ENCODE measurements around the gene SLC12A9. TPM values are rescaled to one million over a fixed set of nuclear protein-coding genes. Genes with fewer than 3 reads are reported as not detected.

SLC12A9 gene
- total and polyA plus RNA-seq, 2 donors (not counting 1 experiment from before 2014, with no cell fraction given): 80.0 to 80.1 TPM

DNA sequence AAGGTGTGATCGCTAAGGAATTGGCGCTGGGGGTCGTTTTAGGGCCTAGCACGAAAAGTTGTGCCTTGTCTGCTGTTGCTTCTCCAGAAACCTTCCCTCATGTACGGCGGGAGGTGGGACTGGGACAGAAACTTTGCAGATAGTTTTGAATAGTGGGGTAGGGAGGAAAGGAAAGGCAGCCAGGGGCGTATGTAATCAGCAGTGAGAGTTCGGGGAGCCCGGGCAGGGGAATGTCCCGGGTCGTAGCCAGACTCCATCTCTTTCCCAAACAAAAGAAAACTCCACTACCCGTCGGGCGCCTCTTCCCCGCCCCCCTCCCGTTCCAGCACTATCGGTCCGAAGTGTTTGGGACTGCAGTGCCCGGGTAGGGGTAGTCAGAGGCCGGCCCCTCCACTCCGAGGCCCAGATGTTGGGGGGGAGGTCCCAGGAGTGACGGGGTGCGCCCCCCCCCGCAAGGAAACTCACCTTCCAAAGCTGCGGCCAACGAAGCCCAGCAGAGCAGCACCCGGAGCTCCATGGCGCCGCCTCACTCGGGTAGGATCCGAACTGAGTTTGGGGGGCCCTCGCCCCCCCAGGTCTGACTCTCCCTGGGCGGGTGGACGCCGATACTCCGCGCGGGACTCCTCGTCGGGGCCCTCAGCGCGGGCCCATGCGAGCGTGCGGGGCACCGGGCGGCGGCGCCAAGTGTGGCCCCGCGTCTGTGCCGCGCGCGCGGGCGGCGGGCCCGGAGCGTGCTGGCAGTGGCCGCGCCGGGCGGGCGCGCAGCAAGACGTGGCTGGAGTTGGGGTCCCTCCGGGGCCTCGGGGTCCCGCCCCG is 25.8 kb upstream of the SLC12A9 start:
- H3K9me3 ChIP-seq (ENCODE audit: control extremely low read depth in 1 of 3, control insufficient read depth in 2 of 3, insufficient read depth in 1 of 3, low read length in 2 of 3): peaks cover 0 to 4% (median 0%) of the 10 kb centered on the region in 3 donors
- POLR2A ChIA-PET: interaction anchor here (0.6 kb wide), 1 partner anchor 703 kb away, joined by 4 read pairs; no protein-coding TSS in a partner anchor
- peaks cover 20% of the 10 kb centered on the region for H3K4me1 Mint-ChIP-seq
- no peak for TF ChIP-seq EZH2 (IDR thresholded peaks at IDR 0.05; ENCODE audit: borderline replicate concordance, insufficient read depth, low read depth, low read length, poor library complexity, severe bottlenecking)
- TF ChIP-seq, protein P1, sequence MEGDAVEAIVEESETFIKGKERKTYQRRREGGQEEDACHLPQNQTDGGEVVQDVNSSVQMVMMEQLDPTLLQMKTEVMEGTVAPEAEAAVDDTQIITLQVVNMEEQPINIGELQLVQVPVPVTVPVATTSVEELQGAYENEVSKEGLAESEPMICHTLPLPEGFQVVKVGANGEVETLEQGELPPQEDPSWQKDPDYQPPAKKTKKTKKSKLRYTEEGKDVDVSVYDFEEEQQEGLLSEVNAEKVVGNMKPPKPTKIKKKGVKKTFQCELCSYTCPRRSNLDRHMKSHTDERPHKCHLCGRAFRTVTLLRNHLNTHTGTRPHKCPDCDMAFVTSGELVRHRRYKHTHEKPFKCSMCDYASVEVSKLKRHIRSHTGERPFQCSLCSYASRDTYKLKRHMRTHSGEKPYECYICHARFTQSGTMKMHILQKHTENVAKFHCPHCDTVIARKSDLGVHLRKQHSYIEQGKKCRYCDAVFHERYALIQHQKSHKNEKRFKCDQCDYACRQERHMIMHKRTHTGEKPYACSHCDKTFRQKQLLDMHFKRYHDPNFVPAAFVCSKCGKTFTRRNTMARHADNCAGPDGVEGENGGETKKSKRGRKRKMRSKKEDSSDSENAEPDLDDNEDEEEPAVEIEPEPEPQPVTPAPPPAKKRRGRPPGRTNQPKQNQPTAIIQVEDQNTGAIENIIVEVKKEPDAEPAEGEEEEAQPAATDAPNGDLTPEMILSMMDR (IDR thresholded peaks at IDR 0.05): no peak
- H3K27ac ChIP-seq (ENCODE audit: low read length in 2 of 2): no peak overlapping the region
- intact Hi-C loops (cut with micrococcal nuclease): no loop called here
- CTCF ChIA-PET: no interaction called here
- H3K9me3 Mint-ChIP-seq (ENCODE audit: insufficient read depth): no peaks in the 10 kb centered on the region
- no peaks in the 10 kb centered on the region for H3K79me2 ChIP-seq (ENCODE audit: control insufficient read depth, insufficient read depth, low read length)
- H3K9ac ChIP-seq (ENCODE audit: low read length): peak overlapping the region; percentile 60
- H4K20me1 ChIP-seq (ENCODE audit: control insufficient read depth, insufficient read depth, low read length, poor library complexity, severe bottlenecking): no peaks in the 10 kb centered on the region
- peak overlapping the region in 3 of 5 experiments; percentile 18 to 47 (median 31) for H3K4me3 ChIP-seq (ENCODE audit: control extremely low read depth in 1 of 5, extremely low read depth in 1 of 5, insufficient read depth in 1 of 5, low read depth in 2 of 5, low read length in 4 of 5)
- H3K27ac Mint-ChIP-seq: peak overlapping the region; percentile 1
- peaks cover 26 to 27% of the 10 kb centered on the region in 2 donors for H3K4me1 ChIP-seq (ENCODE audit: control insufficient read depth in 2 of 2, insufficient read depth in 2 of 2, low read length in 2 of 2)
- peak; percentile 36 for ATAC-seq (ENCODE audit: low read depth)
- no peaks in the 10 kb centered on the region for H3K36me3 ChIP-seq (replicated peaks in 1 of 2; ENCODE audit: control extremely low read depth in 1 of 2, control insufficient read depth in 1 of 2, extremely low read depth in 1 of 2, insufficient read depth in 2 of 2, low read length in 1 of 2)
- peak; percentile 37 for DNase-seq
- H3K4me3 Mint-ChIP-seq: peak overlapping the region; percentile 76
- peak overlapping the region; percentile 60 for H2AFZ ChIP-seq (ENCODE audit: insufficient read depth, low read depth, low read length, poor library complexity, severe bottlenecking)
- peaks cover 0 to 57% (median 22%) of the 10 kb centered on the region in 4 experiments for H3K27me3 ChIP-seq (replicated peaks in 1 of 4; ENCODE audit: control extremely low read depth in 1 of 4, control insufficient read depth in 3 of 4, insufficient read depth in 4 of 4, low read length in 3 of 4)
- H3K27me3 Mint-ChIP-seq: peaks cover 42% of the 10 kb centered on the region
- peak overlapping the region; percentile 83 for H3K4me2 ChIP-seq (replicated peaks; ENCODE audit: low read depth, low read length, poor library complexity, severe bottlenecking)
- WGBS (ENCODE audit: insufficient coverage): 1% methylated on average over 51 of the region's 71 CpGs

Data from B cell (primary cell).